ENCODE data around the gene MLKL. TPM values are rescaled to one million over a fixed set of nuclear protein-coding genes. Genes with fewer than 3 reads are reported as not detected.
A peak's percentile ranks its signal among the peaks of the same experiment; 100 is the strongest.

The MLKL gene
- total RNA-seq, 2 experiments from 2014 or later = 30.3 TPM

DNA sequence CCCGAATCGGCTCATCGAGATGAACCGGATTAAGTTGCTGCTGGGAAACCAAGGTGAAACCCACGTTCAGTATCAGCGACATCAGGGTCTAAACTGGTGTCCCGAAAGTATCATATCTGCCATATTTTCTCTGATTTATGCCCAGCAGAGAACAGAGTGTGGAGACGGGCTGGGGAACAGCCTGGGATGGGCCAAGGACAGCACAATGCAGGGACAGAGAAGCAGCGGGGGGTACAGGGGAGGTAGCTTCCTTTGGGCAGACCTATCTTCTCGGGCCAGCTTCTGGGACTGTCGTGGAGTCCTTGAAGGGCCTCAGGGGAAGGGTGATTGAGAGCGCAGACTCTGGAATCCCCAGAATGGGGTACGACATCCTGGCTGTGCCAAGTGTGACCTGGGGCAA, 17.5 kb upstream of the MLKL start:
- intact Hi-C loops (cut with DNase I, micrococcal nuclease) = no loop called here
- no peak for ATAC-seq
- DNase-seq = no peak
- ChIA-PET CTCF (no interaction called here), POLR2A (no interaction called here)
- H3K36me3 Mint-ChIP-seq (ENCODE audit: low read depth) = no peaks in the 10 kb centered on the region
- H3K4me3 Mint-ChIP-seq = no peak overlapping the region
- no peaks in the 10 kb centered on the region for H3K27me3 Mint-ChIP-seq
- H3K27ac Mint-ChIP-seq = no peak overlapping the region
- no peaks in the 10 kb centered on the region for H3K9me3 Mint-ChIP-seq (ENCODE audit: low read depth)
- no peaks in the 10 kb centered on the region for H3K4me1 Mint-ChIP-seq

DNA sequence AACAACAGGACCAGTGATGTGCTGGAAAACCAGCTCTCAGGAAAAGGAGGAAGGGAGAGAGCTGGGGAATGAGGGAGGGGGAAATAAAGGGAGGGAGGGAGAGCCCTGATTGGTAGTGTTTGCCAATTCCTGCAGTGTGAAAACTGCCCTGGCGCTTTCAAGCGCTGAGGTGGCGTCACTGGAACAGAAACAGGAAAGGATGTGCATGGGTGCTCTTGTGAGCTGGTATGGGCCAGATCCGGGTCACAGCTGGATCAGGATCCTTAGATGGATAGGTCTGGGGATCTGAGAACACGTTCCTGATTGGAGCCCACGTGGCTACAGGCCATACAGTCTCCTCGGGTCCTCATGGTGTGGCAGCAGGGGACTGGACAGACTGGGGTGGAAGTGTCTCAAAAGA, 16.7 kb upstream of the MLKL start:
- Mint-ChIP-seq H3K4me1 (no peaks in the 10 kb centered on the region), H3K27ac (no peak overlapping the region), H3K27me3 (no peaks in the 10 kb centered on the region), H3K9me3 (ENCODE audit: low read depth) (no peaks in the 10 kb centered on the region), H3K4me3 (no peak overlapping the region), H3K36me3 (ENCODE audit: low read depth) (no peaks in the 10 kb centered on the region)
- intact Hi-C loops (cut with DNase I, micrococcal nuclease) = no loop called here
- CTCF ChIA-PET = interaction anchor here (0.6 kb wide), 1 partner anchor 79 kb away, joined by 3 read pairs; no protein-coding TSS in a partner anchor
- ATAC-seq = no peak
- POLR2A ChIA-PET = no interaction called here
- no peak for DNase-seq

DNA sequence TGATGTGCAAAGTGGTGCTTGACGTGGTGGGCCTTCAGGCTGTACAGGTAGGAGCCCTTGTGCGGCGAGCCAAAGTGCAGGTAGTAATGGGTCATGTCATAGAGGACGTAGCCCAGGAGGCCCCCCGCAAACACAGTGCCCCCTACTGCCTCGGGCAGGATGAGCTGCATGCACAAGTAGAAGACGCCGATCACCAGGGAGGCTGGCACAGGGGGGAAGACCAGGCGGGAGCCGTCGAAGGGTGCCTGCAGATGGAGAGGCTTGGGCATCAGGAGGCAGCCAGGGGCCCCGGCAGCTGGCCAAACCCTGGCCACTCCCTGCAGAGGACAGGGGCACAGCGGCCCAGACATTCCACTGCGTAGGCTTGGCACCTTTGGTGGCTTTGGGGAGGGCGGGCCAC, 15.7 kb upstream of the MLKL start:
- intact Hi-C loops (cut with DNase I, micrococcal nuclease) = no loop called here
- no peak for DNase-seq
- ChIA-PET POLR2A (no interaction called here), CTCF (interaction anchor here (0.6 kb wide), 1 partner anchor 15 kb away, joined by 3 read pairs; no protein-coding TSS in a partner anchor)
- Mint-ChIP-seq H3K9me3 (ENCODE audit: low read depth) (no peaks in the 10 kb centered on the region), H3K27ac (no peak overlapping the region), H3K4me3 (no peak overlapping the region), H3K36me3 (ENCODE audit: low read depth) (no peaks in the 10 kb centered on the region), H3K4me1 (no peaks in the 10 kb centered on the region), H3K27me3 (no peaks in the 10 kb centered on the region)
- no peak for ATAC-seq

DNA sequence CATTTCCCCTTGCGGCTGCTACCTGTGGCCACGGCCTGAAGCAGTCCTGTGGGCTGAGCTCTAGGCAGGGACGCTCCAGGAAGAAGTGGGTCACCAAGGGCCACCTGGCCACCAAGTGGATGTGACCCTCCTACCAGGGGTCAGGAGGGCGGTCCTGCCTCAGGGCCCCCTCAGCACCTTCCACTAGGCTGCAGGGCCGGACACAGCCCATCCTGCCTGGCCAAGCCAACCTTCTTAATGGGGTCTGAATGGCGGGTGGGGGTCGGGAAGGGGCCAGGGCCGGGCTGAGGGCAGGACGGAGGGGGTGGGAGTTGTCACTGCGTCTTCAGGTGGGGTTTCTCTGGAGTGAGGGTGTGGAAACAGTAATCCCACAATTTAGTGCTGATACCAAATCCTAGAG, 13.2 kb upstream of the MLKL start:
- no peak for DNase-seq
- ChIA-PET POLR2A (no interaction called here), CTCF (interaction anchor here (2.6 to 4.9 kb wide), 3 partner anchors 12 to 149 kb away, joined by 17 to 38 read pairs (median 27); partner anchors contain the start of gene MLKL)
- H3K36me3 Mint-ChIP-seq (ENCODE audit: low read depth) = no peaks in the 10 kb centered on the region
- H3K4me3 Mint-ChIP-seq = no peak overlapping the region
- H3K27ac Mint-ChIP-seq = no peak overlapping the region
- intact Hi-C loops (cut with DNase I, micrococcal nuclease) = no loop called here
- ATAC-seq = no peak
- H3K27me3 Mint-ChIP-seq = no peaks in the 10 kb centered on the region
- H3K4me1 Mint-ChIP-seq = peaks cover 1% of the 10 kb centered on the region
- H3K9me3 Mint-ChIP-seq (ENCODE audit: low read depth) = no peaks in the 10 kb centered on the region

DNA sequence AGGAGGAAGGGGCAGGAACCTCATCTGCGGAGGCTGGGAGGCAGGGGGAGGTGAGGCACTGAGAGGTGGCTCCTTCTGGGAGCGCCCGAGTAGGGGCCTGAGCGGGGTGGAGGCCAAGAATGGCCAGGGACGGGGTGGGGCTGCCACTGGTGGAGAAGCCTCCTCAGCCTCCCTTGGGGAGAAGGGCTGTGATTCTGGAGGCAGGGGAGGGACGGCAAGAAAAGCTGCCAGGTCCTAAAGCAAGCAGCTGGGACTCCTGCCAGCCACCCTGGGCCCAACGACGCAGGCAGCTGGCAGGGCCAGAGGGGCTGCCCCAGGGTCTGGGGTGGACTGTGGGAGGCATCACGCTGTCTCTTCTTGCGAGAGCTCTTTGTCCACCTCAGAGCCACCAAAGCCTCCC, 12.7 kb upstream of the MLKL start:
- no peak for DNase-seq
- ChIA-PET POLR2A (no interaction called here), CTCF (interaction anchor here (0.6 to 4.9 kb wide), 5 partner anchors 12 to 440 kb away, joined by 3 to 38 read pairs (median 17); partner anchors contain the start of gene MLKL)
- Mint-ChIP-seq H3K4me3 (no peak overlapping the region), H3K27ac (no peak overlapping the region), H3K4me1 (peaks cover 1% of the 10 kb centered on the region), H3K9me3 (ENCODE audit: low read depth) (no peaks in the 10 kb centered on the region), H3K27me3 (no peaks in the 10 kb centered on the region), H3K36me3 (ENCODE audit: low read depth) (no peaks in the 10 kb centered on the region)
- intact Hi-C loops (cut with DNase I, micrococcal nuclease) = no loop called here
- no peak for ATAC-seq

DNA sequence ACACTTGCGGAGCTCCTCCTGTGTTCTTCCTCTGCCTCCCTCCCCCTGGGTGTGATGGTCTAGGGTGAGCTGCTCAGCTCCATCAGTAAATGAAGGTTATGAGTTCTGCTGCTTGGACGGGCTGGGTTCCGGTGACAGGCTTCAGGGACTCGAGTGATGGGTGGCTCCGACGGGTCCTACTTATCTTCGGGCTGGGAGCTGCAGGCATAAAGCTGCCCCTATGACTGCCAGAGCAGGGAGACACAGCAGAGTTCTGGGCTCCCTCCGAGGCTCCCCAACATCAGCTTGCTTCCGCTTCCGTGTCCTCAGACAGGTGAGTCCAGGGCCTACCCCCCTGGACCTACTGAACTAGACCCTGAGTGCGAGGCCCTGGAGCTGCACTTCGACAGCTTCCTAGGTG, 11.3 kb upstream of the MLKL start:
- Mint-ChIP-seq H3K9me3 (ENCODE audit: low read depth) (no peaks in the 10 kb centered on the region), H3K4me1 (peaks cover 1% of the 10 kb centered on the region), H3K36me3 (ENCODE audit: low read depth) (no peaks in the 10 kb centered on the region), H3K4me3 (no peak overlapping the region), H3K27me3 (no peaks in the 10 kb centered on the region), H3K27ac (no peak overlapping the region)
- ATAC-seq (no peak), DNase-seq (no peak)
- POLR2A ChIA-PET = interaction anchor here (1.0 kb wide), 1 partner anchor 41 kb away, joined by 3 read pairs; no protein-coding TSS in a partner anchor
- CTCF ChIA-PET = interaction anchor here (0.7 to 4.9 kb wide), 8 partner anchors 12 to 151 kb away, joined by 3 to 38 read pairs (median 4); partner anchors contain the start of gene MLKL
- intact Hi-C loops (cut with DNase I, micrococcal nuclease) = no loop called here

DNA sequence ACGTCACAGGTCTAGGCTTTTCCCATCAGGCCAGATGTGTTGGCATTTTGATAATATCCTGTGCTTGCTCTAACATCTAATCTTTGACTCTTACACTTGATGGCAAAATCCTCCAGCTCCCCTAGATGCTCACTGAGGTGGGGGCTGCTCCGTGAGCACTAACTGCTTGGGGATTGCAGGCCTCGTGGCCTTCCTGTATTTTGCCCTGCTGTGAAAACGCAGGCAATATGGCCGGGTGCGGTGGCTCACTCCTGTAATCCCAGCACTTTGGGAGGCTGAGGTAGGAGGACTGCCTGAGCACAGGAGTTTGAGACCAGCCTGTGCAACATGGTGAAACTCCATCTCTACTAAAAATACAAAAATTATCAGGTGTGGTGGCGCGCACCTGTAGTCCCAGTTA, 9.7 kb upstream of the MLKL start:
- Mint-ChIP-seq H3K36me3 (ENCODE audit: low read depth) (no peaks in the 10 kb centered on the region), H3K4me1 (peaks cover 1% of the 10 kb centered on the region), H3K27me3 (no peaks in the 10 kb centered on the region), H3K9me3 (ENCODE audit: low read depth) (no peaks in the 10 kb centered on the region), H3K27ac (no peak overlapping the region), H3K4me3 (no peak overlapping the region)
- DNase-seq (no peak), ATAC-seq (no peak)
- CTCF ChIA-PET = interaction anchor here (0.6 to 1.6 kb wide), 13 partner anchors 10 to 354 kb away, joined by 3 to 18 read pairs (median 3); partner anchors contain the start of gene MLKL
- intact Hi-C loops (cut with DNase I, micrococcal nuclease) = no loop called here
- POLR2A ChIA-PET = interaction anchor here (1.0 kb wide), 1 partner anchor 9 kb away, joined by 3 read pairs; no protein-coding TSS in a partner anchor

DNA sequence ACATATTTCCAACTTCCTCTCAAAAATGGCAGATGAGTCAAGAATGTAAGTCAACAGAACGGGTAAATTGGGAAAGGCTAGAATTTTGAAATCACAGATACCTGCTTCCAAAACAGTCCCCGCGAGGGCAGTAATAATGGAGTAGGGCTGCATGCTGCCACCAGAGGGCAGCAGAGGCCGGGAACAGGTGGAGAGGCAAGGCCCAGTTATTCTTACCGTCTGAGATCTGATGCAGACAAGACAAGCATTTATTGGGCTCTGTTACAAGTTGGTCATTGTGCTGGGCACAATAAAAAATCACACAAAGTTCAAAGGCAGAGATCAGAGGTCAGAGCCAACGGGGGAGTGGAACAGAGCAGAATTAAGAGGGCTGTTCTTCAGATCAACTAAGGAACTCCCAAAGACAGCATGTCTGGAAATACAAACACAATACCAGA, 8.8 kb upstream of the MLKL start:
- H3K27ac Mint-ChIP-seq = no peak overlapping the region
- ChIA-PET POLR2A (interaction anchor here (1.0 kb wide), 1 partner anchor 8 kb away, joined by 3 read pairs; no protein-coding TSS in a partner anchor), CTCF (interaction anchor here (0.6 to 1.6 kb wide), 12 partner anchors 9 to 355 kb away, joined by 3 to 18 read pairs (median 4); partner anchors contain the start of gene MLKL)
- H3K9me3 Mint-ChIP-seq (ENCODE audit: low read depth) = no peaks in the 10 kb centered on the region
- H3K36me3 Mint-ChIP-seq (ENCODE audit: low read depth) = no peaks in the 10 kb centered on the region
- H3K27me3 Mint-ChIP-seq = no peaks in the 10 kb centered on the region
- ATAC-seq (peak; percentile 99), DNase-seq (peak; percentile 90)
- intact Hi-C loops (cut with DNase I, micrococcal nuclease) = loop anchor here (1.0 to 10.0 kb wide), 5 partner anchors 17 to 676 kb away; partner anchors contain the start of gene LDHD (in 1 of the 2)
- peaks cover 6% of the 10 kb centered on the region for H3K4me1 Mint-ChIP-seq
- H3K4me3 Mint-ChIP-seq = no peak overlapping the region

DNA sequence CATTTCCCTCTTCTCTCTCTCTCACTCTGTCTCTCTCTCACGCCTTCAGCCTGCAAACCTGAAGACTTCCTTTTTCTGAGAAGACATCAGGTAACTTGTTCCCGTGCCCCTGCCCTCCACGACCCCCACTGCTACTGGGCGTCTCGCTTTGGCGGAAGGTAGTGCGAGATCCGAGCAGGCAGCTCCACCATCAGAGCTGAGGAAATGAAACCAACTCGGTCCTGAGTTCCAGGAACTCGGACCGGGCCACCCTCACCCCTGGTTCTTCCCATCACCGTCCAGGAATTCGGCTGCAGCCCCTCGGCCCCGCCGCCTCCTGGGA, 585 bp downstream of the MLKL start:
- DNase-seq (peak; percentile 59), ATAC-seq (peak; percentile 5)
- Mint-ChIP-seq H3K9me3 (ENCODE audit: low read depth) (no peaks in the 10 kb centered on the region), H3K4me1 (peaks cover 59% of the 10 kb centered on the region), H3K27ac (peak overlapping the region; percentile 100), H3K36me3 (ENCODE audit: low read depth) (peaks cover 28% of the 10 kb centered on the region), H3K27me3 (no peaks in the 10 kb centered on the region), H3K4me3 (peak overlapping the region; percentile 96)
- CTCF ChIA-PET = interaction anchor here (0.6 to 5.3 kb wide), 10 partner anchors 10 to 162 kb away, joined by 3 to 27 read pairs (median 8); partner anchors contain the start of gene RFWD3
- intact Hi-C loops (cut with DNase I, micrococcal nuclease) = loop anchor here (1.0 to 10.0 kb wide), 9 partner anchors 33 to 449 kb away; partner anchors contain the start of genes RFWD3 (in 2 of the 2), FA2H (in 1 of the 2), LDHD (in 1 of the 2) and PSMD7 (in 1 of the 2)
- POLR2A ChIA-PET = interaction anchor here (0.8 to 2.2 kb wide), 3 partner anchors 28 to 35 kb away, joined by 3 to 19 read pairs (median 11); partner anchors contain the start of gene RFWD3

DNA sequence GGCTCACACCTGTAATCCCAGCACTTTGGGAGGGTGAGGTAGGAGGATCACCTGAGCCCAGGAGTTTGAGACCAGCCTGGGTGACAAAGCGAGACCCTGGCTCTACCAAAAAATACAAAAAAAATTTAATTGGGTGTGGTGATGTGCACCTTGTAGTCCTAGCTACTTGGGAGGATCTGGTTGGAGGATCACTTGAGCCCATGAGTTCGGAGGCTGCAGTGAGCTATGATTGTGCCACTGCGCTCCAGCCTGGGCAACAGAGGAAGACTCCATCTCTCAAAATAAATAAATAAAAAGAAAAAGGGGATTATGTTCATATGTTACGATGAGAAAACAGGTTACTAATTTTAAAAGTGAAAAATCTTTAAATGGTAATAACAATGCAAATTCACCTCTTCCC, 996 bp downstream of the MLKL start:
- intact Hi-C loops (cut with DNase I, micrococcal nuclease) = loop anchor here (1.0 to 10.0 kb wide), 9 partner anchors 33 to 449 kb away; partner anchors contain the start of genes RFWD3 (in 2 of the 2), FA2H (in 1 of the 2), LDHD (in 1 of the 2) and PSMD7 (in 1 of the 2)
- ChIA-PET CTCF (interaction anchor here (0.7 to 5.3 kb wide), 8 partner anchors 10 to 163 kb away, joined by 3 to 27 read pairs (median 8); partner anchors contain the start of gene RFWD3), POLR2A (interaction anchor here (2.1 to 2.2 kb wide), 2 partner anchors 33 to 35 kb away, joined by 11 to 19 read pairs; partner anchors contain the start of gene RFWD3)
- H3K4me3 Mint-ChIP-seq = peak overlapping the region; percentile 96
- peaks cover 56% of the 10 kb centered on the region for H3K4me1 Mint-ChIP-seq
- H3K9me3 Mint-ChIP-seq (ENCODE audit: low read depth) = no peaks in the 10 kb centered on the region
- ATAC-seq (no peak), DNase-seq (peak; percentile 29)
- no peaks in the 10 kb centered on the region for H3K27me3 Mint-ChIP-seq
- peaks cover 30% of the 10 kb centered on the region for H3K36me3 Mint-ChIP-seq (ENCODE audit: low read depth)
- H3K27ac Mint-ChIP-seq = peak overlapping the region; percentile 60

DNA sequence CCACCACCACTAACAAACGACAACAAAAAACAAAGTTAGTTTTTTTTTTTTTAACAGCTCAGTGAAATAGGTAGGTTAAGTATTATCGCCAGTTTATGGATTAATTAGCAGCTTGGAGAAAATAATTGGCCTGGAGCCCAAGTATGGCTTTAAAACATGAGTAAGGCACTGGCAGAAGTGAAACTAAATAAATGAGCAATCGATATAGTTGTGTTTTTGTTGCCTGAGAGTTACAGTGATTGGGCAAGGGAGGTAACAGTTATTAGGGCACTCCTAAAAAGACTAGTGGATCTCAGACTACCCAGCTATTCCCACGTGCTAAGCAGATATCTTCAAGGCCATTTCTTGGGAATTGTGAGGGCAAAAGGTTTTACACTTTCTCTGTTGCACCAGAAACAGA, 2.4 kb downstream of the MLKL start:
- Mint-ChIP-seq H3K4me3 (peak overlapping the region; percentile 96), H3K36me3 (ENCODE audit: low read depth) (peaks cover 40% of the 10 kb centered on the region), H3K4me1 (peaks cover 56% of the 10 kb centered on the region), H3K27me3 (no peaks in the 10 kb centered on the region), H3K27ac (peak overlapping the region; percentile 83), H3K9me3 (ENCODE audit: low read depth) (no peaks in the 10 kb centered on the region)
- ATAC-seq = no peak
- POLR2A ChIA-PET = interaction anchor here (0.6 kb wide), 1 partner anchor 91 kb away, joined by 3 read pairs; no protein-coding TSS in a partner anchor
- CTCF ChIA-PET = interaction anchor here (1.1 to 5.3 kb wide), 4 partner anchors 15 to 165 kb away, joined by 4 to 27 read pairs (median 8); no protein-coding TSS in a partner anchor
- intact Hi-C loops (cut with DNase I, micrococcal nuclease) = no loop called here
- no peak for DNase-seq

All from activated CD4-positive, alpha-beta T cell treated with anti-CD3 and anti-CD28 coated beads for 36 hours (primary cell).